Activated CD8-positive, alpha-beta memory T cell treated with anti-CD3 and anti-CD28 coated beads, Interleukin-2, amount 50 U/mL, for 24 hours (primary cell): ENCODE data around the gene SMIM41.
A peak's percentile ranks its signal among the peaks of the same experiment; 100 is the strongest.

ENCODE experiments used
- DNase-seq: peaks from one replicate; pipeline ENCODE4 v3.0.0-alpha.2; 2020; ENCODE audit errors: extremely low read depth

SMIM41 gene

DNA sequence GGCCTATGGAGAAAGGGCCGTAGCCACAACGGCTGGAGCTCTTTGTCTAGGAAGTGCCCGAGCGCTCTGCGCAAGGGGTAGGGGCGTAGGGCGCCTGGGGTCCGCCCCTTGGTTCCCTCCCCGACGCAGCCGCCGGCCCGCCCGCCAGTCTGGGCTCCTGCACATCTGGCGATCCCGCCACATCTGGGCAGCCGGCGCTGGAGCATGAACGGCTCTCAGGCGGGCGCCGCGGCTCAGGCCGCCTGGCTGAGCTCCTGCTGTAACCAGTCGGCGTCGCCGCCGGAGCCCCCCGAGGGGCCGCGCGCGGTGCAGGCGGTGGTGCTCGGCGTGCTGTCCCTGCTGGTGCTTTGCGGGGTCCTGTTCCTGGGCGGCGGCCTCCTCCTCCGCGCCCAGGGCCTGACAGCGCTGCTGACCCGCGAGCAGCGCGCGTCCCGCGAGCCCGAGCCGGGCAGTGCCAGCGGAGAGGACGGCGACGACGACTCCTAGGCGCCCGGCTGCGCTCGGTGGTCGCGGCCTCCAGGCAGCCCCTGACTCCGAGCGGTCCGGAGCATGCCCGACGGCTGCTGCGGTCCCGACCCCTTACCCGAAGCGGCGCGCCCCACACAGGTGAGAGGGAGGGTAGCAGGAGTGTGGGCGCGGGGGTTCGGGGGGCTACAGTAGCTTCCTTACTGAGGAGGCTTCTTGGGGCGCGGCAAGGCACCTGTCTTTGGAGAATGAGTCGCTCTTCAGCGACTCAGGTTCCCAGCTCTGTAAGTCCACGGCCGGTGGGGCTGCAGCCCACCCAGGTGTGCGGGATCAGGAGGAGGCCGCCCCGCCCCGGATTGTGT lies at the start of gene SMIM41:
TSS of gene SMIM41 (plus strand) at position 129 of the 827 bp plus-strand sequence. CDS start at position 205, 76 bp downstream.
- DNase-seq: no peak

DNA sequence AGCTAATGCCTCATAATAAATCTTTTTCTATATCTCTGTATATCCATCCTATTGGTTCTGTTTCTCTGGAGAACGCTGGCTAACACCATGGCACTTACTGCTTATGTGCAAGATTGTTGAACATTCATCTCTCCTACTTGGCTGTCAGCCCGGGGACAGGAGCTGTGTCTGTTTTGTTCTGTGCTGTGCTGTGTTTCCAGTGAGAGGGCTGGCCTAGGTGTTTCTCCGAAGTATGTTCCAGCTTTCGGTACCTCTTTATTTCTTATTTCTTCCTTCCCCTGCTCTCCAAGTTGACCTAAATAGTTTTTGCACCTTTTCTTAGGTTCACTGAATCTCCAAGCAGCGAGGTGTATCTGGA lies 47.1 kb upstream of the SMIM41 start:
- DNase-seq: no peak

DNA sequence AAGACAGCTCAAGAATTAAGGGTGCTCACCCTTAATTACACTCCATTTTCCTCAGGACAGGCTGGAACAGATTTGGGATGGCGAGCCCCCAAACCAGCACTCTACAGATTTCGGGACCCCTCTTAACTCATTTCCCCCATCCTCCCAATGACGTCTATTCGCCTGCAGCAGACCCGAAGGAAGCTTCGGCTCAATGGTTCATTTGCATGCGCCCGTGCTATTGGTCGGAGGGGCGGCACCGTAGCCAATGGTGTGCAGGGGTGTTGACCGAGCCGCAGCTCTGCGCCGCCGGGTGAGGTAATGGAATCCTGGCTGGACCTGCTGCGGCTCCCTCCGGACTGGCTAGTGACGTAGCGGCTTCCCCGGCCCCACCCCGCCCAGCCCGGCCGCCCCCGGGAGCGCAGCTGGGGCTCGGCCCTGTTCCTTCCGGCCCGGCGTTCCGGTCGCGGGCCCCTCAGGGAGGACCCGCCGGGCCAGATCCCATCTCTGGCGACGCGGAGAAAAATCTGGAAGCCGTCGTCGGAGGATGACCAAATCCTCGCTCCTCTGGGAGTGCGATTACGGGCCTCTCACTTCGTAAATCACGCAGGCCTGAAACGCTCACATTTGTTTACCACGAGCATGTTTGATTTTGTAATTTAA lies 46.6 kb upstream of the SMIM41 start:
- DNase-seq: peak; percentile 81

DNA sequence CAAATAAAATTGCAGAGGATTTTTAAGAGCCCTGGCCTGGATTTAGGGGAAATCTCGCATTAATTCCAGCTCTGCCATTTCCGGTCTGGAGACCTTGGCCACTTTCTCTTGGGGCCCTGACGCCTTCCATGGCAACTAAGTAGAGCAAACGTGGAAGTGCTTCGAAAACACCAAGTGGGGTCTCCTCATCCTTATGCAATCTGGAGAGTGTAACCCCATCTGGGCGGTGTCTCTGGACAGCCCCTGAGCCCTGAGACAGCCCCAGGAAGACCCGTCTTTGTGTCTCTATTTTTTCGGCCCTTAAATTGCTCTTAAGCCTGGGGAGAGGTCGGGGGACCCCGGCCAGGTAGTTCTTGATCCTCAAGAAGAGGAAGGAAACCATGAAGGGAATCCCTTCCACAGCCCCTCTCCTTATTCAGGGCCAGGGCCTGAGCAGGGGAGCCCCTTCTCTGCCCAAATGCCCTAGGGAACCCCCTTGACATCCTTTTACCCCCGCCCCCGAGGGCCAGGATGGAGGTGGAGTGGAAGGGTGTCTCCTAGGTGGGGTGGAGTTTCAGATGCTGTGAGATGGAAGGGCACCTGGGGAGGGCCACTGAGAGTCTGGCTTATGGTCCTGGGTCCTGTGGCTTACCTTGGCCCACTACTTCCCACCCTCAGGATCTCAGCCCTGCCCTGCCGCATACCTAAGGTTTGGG lies 45.9 kb upstream of the SMIM41 start:
- DNase-seq: no peak

DNA sequence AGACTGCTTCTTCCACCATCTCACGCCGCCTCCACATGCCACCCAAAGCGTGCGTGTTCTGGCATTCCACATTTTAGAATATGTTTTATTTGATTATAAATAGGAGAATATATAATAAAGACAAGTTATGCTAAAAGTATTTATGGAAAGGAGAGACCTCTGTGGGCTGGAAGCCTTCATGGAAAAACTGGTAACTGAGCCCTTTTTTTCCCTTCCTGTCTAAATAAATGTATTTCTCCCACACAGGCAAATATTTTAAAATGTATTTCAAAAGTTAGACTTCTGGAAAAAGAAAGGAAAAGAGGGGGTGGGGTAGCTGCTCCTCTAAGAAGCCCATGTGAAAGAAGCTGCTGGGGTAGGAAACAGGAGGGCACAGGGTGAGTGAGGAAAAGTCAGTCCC lies 44.3 kb upstream of the SMIM41 start:
- DNase-seq: no peak

DNA sequence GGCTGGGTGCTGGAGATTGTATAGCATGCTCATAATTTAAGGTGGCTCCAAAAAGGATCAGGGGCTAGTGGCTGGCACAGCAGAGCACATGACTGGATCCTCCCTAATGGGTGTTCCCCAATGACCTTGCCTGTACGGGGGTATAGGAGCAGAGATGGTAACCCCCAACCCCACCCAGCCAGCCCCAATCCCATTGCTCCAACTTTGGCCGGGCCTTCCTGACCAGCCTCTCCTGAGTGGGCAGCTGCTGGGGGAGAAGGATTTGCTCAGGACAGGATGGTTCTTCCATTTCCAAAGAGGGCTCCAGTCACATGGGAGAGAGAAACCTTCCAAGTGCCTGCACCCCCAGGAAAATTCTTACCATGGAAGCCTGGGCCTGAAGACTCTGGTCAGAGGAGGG lies 43.6 kb upstream of the SMIM41 start:
- DNase-seq: no peak

DNA sequence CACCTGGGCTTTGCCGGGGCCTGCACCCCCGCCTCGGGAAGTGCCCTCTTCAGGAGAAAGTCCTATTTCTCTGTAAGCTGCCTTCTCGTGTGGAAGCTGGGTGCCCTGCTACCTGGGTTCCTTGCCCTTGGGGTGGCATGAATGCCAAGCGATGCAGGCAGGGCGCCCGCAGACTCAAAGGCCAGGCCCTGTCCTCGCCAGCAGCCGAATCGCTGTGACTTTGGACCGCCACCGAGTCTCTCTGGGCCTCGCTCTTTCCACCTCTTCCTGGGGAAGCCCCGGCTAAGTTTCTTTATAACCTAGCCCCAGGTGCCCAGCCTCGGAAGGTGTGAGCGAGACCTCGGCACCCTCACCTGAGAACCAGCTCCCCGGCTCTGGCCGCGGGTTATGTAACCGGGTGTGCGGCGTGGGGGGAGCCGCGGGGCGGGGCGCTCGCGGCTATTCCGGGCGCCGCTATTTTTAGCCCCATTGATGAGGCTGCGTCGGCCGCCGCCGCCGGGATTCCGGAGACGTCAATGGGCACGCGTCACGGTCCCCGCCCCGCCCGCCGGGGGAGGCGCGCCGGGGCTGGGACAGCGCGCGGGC lies 42.8 kb upstream of the SMIM41 start:
- no peak for DNase-seq

DNA sequence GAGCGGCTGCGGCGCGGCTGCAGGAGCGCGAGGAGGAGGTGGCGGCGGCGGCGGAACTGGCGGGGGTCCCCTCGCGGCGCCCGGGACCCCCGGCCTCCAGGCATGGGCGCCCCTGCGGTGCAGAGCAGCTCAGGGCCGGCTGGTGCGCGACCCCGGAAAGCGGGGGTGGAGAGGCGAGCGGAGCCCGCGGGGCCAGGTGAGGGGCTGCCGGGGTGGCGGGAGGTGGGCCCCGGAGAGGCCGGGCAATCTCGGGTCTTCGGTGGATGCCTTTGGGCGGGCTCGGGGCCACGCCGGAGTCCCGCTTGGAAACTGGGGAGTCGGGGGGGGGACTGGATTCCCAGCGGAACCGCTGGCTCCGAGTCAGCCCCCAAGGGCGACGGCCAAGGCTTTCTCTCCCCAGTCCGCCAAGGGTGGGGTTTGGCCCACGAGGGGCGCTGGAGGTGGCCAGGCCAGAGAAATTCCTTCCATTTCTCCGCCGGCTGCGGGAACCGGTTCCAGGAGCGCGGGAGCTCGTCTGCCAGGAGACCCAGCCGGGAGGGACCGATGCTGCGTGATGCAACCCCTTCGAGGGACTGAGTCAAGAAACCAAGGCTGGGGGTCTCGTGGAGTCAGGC lies 42.1 kb upstream of the SMIM41 start:
- no peak for DNase-seq

DNA sequence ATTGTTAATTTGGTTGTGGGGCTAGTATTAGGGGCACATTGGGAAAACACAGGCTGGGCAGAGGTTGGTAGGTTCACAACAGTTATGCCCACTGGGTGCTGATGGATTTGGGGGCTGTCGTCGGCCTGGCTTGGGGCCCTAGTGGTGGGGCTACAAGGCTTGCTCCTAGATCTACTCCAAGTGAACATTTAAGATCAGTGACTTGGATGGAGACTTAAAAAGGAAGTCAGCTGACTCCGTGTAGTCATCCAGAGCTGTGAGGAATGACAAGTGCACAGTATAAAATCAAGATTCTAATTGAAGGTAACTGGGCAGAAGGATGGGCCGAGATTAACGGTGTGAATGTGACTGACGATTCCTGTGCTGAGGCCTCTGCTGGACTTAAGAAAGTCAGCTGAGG lies 41.1 kb upstream of the SMIM41 start:
- no peak for DNase-seq

DNA sequence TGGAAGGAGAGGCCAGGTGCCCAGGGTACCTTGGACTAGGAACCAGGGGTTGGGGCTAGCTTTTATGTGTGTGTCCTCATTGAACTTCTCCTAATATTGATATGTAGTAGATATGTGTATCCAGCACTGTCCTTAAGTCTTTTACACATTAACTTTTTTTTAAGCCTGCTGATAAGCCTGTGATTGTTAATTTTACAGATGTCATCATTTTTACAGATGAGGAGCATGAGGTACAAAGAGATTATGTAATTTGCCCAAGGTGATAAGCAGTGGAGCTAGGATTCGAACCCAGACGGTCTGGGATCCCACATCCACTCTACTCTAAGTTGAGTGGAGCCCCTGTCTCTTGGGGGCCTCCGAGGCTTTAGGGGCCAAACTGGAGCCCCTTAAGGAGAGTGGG lies 38.5 kb upstream of the SMIM41 start:
- no peak for DNase-seq

DNA sequence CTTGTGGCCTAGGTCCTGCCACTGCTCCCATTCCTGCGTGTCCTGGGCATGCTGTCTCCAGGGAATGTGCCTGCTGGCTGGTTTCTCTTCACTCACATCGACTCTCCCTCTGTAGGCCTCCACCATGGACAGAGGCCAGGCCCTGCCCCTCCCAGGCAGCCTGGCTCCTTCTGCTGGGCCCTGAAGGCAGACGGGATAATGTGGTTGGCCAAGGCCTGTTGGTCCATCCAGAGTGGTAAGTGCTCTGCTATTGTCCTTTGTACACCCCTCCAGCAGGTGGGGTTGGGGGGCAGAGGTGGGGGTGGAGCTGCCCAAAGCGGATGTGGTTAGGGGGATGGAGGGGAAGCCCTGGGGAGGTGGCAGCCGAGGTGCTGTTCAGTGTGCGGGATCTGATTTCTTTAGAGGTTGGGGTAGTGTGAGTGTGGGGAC lies 37.8 kb upstream of the SMIM41 start:
- DNase-seq: no peak

DNA sequence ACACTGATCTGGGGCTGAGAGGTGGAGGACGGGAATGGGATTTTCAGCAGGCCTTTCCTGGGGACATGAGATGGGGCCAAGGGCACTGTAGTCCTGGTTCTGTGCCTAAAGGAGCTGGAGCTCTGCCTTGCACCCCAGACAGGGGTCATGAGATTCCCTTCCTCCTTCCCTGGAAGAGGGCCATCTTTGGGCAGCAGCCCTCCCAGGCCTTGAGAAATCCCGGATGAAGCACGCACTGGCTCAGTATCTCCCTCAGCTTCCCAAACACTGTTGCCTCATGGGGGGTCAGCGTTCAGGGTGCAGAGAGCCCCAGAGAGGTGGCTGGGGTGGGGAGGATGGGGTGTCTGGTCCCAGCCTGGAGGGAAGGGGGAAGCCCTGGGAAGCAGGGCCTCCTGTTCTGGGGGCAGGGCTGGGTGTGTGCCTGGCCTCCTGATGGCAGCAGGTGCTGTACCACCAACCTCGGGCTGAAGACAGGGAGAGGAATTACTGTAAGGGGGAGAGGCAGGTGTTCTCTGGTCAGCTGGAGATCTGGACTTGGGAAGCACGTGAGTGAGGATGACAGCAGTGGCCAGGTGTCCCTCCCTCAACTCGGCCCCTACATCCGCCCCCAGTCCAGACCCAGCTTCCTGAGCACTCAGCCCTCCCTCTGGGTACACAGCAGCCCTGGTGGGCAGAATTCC lies 36.7 kb upstream of the SMIM41 start:
- no peak for DNase-seq

DNA sequence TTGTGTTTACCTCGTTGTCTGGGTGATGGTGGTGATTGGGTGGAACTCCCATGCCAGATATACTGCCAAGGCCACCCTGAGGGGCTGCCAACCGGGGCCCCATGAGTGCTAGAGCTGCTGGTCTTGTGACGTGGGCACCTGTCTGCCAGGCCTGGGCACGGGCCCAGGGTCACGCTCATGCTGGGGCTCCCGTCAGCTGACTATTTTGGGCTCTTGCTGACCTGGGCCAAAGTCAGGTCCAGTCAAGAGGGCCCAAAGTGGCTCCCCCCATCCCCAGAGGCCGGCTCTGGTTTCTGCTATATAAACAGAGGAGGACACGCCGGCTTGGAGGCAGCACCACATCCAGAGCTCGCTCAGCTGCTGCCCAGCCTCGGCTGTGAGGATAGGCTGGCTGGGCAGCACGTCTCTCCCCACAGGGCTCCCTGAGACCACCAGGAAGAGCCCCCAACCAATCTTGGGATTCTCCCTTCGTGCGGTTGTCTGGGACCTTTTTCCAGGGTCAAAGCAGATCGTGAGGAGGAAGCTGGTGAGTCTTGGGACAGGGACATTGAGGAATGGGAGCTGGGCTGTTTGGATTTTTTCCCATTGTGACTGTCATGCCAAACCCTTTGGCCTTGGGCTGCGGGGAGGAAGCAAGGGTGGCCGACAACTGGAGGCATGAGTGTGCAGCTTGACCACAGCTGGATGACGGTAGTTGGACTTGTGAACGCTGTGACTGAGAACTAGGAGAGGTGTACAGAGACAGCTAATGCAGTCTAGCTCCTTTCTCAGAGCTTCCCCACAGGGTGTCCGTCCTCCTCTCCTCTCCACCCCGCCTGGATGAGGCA lies 35.9 kb upstream of the SMIM41 start:
- no peak for DNase-seq

DNA sequence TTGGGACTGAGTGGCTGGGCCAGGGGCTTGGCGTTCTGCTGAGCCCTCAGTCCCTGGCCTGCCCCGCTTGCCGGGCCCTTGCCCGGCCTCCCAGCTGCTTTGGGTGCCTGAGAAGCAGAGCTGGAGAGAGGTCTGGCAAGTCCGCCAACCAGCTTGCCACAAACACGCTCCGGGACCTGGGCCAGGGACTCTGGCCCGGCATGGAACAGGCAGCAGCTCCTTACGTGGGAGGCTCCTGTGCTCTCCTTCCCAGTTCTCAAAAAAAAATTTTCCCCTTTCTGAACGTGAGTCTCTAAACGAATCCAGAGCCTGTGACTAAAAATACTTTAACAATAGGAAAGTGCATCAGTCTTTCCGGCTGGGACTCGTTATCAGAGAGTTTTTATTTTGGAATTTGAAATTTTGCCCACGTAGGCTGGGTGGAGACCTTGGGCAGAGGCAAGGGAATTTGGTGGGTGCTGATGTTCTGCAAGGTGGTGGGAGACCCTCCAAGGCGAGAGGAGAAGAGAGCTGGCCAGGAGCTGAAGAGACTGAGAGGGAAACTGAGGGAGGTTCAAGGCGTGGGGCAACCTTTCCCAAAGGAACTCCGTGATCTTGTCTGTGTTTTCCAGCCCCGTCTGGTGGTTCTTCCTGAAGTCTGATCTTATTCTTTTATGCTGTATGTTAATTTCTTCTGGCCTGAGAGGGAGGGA lies 35.1 kb upstream of the SMIM41 start:
- no peak for DNase-seq

DNA sequence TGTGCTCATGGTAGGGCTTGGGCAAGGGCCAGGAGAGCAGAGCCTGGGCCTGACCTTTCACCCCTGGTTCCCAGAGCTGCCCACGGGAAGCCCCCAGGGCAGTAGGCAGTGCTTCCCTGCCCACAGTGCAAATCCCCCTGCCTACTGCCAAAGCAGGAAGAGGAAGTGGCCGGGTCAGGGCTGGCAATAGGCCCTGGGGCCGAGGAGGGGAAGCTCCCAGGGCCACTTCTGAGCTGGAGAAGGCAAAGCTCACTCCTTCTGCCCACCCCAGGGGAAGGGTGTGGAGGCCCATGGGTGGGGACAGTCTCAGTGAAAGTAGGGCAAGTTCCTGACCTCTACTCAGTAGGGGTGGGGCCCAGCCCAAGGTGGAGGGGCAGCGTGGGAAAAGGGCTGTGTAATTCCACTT lies 33.7 kb upstream of the SMIM41 start:
- no peak for DNase-seq

DNA sequence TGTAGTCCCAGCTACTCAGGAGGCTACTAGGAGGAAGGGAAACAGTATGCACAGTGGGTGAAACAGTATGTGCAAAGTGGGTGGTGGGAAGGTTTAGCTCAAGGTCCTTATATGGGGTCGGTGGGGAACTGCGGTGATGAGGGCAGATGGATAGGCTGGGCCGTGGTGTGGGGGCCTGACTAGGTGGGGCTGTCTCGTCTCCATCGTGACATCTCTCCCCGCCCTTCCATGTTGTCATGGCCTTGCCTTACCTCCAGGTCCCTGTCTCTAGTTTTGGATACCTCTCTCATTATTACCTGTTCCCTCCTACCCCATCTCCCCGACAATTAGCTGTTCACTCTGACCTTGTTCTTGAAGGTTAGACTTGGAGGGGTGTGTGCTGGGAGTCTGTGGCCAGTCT lies 32.6 kb upstream of the SMIM41 start:
- DNase-seq: no peak

DNA sequence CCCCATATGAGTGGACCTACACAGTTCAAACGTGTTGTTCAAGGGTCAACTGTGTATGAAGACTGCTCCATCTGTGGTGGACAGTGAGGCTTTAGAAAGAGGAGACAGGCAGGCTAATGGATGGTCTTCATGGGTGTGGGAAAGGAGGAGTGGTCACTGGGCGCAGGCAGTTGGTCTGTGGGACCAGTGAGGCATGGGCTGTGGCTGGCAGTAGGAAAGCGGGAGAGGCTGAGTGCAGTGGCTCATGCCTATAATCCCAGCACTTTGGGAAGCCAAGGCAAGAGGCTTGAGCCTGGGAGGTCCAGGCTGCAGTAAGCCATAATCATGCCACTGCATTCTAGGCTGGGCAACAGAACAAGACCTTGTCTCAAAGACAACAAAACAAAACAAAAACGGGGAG lies 30.2 kb upstream of the SMIM41 start:
- no peak for DNase-seq

DNA sequence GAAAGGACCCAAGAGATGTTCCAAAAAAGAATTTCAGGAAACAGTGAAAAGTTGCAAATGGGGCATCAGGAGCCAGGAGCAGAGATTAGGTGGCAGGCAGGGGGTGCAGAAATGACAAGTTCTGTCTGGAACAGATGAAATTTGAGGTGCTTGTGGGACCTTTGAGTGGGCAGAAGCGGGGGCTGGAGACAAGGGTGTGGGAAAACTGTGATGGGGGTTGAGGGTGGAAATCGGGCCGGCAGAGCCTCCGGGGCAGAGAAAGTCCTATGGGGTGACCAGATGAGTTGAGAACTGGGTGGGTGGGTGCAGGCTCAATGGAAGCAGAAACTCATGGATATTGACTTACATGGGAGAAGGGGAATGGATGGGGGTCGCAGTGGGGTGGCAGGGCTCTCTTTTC lies 29.8 kb upstream of the SMIM41 start:
- no peak for DNase-seq

DNA sequence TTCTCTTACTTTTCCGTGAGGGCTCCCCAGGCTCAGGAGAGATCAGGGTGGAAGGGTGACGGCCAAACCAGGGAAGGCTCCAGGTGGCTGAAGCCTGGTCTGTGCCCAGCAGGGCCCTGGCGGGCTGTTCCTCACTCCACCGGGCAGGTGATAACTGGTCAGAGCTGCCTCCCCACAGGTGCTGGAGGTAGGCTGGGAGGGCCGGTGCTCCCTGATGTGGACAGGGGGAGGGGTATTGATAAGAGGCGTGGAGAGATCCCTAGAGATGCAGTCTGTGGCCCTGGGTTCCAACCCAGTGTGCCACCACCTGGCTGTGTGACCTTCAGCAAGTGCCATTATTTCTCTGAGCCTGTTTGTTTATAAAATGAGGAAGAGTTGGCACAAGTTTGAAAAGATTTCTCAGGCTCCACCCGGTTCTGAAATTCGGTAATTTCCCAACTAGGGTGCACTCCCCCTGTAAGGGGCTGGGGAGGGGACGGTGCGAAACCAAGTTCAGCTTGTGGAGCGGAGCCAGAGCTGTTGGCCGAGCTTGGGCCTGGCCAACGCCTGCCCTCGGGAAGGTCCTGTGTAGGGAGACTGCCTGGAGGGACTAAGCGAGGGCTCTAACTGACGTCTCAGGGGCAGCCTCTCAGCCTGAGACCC lies 29.3 kb upstream of the SMIM41 start:
- DNase-seq: no peak
